GM12873 (cell line): ENCODE data around the gene CDHR1.
A peak's percentile ranks its signal among the peaks of the same experiment; 100 is the strongest.

Experiments
- CTCF ChIP-seq: IDR thresholded peaks from 2 replicates; pipeline ENCODE4 v1.5.1; 2012; ENCODE audit warnings: low read depth, mild to moderate bottlenecking, moderate library complexity, low read length, control low read depth; ENCODE audit not compliant: insufficient read depth; ENCODE audit errors: missing control alignments

CDHR1 gene

GRCh38 chr10:84248794-84249193 lies 54.5 kb downstream of the CDHR1 start:
- TF ChIP-seq CTCF = no peak

- TF ChIP-seq CTCF = no peak
Observed at GRCh38 chr10:84254552-84255478, 60.5 kb downstream of the CDHR1 start.

GRCh38 chr10:84256510-84257342 lies 62.4 kb downstream of the CDHR1 start:
- TF ChIP-seq CTCF = peak; percentile 56

GRCh38 chr10:84257343-84258020 lies 63.1 kb downstream of the CDHR1 start:
- TF ChIP-seq CTCF = no peak

- TF ChIP-seq CTCF = no peak
Observed at GRCh38 chr10:84258034-84258695, 63.8 kb downstream of the CDHR1 start.

- TF ChIP-seq CTCF = no peak
Observed at GRCh38 chr10:84261236-84261915, 67.0 kb downstream of the CDHR1 start.
